ENCODE measurements around the gene PPM1J. TPM values are rescaled to one million over a fixed set of nuclear protein-coding genes. Genes with fewer than 3 reads are reported as not detected.
"Not testable (repeated sequence)": the region's sequence is repeated elsewhere in the genome, so short reads cannot be mapped to it uniquely, and the experiment has no call there.

Gene PPM1J
- polyA plus RNA-seq, 3 donors: 0.62 to 2.1 (median 0.67) TPM

- H3K27ac ChIP-seq (ENCODE audit: low read depth, low read length): no peak overlapping the region
- WGBS, 3 donors: 7 to 35% (median 11%) methylated on average over 33 to 35 of the region's 35 CpGs
These were observed 7.7 kb upstream of the PPM1J start for GRCh38 chr1:112722601-112723510.

DNA sequence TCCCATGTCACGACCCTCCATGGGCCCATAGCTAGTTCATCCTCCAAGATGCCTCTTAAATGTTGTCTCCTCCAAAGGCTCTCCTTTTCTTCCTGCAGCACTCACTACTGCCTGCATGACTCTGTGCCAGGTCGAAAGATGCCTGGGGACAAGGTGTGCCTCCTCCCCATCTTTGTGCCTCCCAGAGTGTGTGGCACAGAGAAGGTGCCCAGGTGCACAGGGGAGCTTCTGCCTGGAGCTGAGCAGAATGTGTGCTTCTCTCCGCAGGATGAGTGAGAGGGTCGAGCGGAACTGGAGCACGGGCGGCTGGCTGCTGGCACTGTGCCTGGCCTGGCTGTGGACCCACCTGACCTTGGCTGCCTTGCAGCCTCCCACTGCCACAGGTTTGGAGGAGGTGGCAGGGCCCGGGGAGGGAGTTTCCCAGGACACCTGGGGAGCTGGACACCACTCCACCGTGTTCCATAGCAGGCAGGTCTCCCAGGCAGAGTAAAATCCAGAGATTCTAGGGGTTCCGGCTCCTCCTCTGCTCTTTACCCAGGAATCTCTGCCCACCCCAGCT lies 6.9 kb upstream of the PPM1J start:
- WGBS, 3 donors: 42 to 67% (median 65%) methylated on average over 10 of the region's 10 CpGs
- H3K27ac ChIP-seq (ENCODE audit: low read depth, low read length): no peak overlapping the region

DNA sequence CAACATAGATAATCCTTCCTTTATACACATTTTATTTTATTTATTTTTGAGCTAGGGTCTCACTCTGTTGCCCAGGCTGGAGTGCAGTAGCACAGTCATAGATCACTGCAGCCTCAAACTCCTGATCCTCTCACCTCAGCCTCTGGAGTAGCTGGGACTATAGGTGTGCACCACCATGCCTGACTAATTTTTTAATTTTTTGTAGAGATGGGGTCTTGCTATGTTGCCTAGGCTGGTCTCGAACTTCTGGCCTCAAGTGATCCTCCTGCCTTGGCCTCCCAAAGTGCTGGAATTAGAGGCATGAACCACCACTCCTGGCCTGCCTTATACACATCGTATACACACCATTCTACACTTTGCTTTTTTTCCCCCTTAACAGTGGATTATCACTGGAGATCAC lies 6.2 kb upstream of the PPM1J start:
- 93 to 98% (median 98%) methylated on average over 2 of the region's 2 CpGs for WGBS, 3 donors
- not testable (repeated sequence) for H3K27ac ChIP-seq (ENCODE audit: low read depth, low read length)

- WGBS, 3 donors: 57 to 59% (median 57%) methylated on average over 3 of the region's 3 CpGs
- no peak overlapping the region for H3K27ac ChIP-seq (ENCODE audit: low read depth, low read length)
These were observed 5.7 kb upstream of the PPM1J start for GRCh38 chr1:112720800-112721199.

GRCh38 chr1:112719706-112720105 lies 4.6 kb upstream of the PPM1J start:
- 88 to 94% (median 92%) methylated on average over 2 of the region's 2 CpGs for WGBS, 3 donors
- H3K27ac ChIP-seq (ENCODE audit: low read depth, low read length): no peak overlapping the region

- 15 to 20% (median 16%) methylated on average over 44 of the region's 44 CpGs for WGBS, 3 donors
- no peak overlapping the region for H3K27ac ChIP-seq (ENCODE audit: low read depth, low read length)
These were observed 3.7 kb upstream of the PPM1J start for GRCh38 chr1:112718691-112719418.

- H3K27ac ChIP-seq (ENCODE audit: low read depth, low read length): no peak overlapping the region
These were observed 2.2 kb upstream of the PPM1J start for GRCh38 chr1:112717263-112717873.

DNA sequence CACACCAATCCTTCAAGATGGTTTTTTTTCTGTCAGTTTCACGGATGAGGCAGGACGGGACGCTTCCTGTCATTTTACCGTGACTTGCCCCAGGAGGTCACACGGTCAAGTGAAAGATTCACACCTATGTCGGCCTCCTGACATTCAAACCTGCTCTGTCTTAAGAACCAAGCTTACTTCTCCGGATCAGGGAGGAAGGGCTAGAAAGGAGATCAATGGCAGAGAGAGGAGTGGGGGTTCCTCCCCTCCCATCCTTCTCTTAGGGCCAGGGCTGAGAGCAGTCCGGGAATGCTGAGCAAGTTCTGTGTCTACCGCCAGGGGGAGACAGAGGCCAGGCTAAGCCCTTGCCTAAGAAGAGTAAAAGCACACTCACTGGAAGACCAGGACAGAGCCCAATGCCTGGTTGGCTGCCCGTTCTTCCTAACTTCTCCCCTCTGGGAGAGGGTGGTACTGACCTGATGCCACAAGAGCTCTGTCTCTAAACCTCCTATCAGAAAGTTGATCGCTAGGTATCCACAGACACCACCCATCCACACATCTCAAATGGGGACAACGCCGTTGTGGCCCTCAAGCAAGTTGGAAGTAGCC lies 1.1 kb upstream of the PPM1J start:
- 16 to 19% (median 18%) methylated on average over 13 of the region's 13 CpGs for WGBS, 3 donors
- H3K27ac ChIP-seq (ENCODE audit: low read depth, low read length): no peak overlapping the region

More at GRCh38 chr1:112717263-112717873, 2.2 kb upstream of the PPM1J start:
- WGBS, 3 donors: 75 to 85% (median 84%) methylated on average over 2 of the region's 2 CpGs

GRCh38 chr1:112714313-112715263 lies 544 bp downstream of the PPM1J start:
- no peak overlapping the region for H3K27ac ChIP-seq (ENCODE audit: low read depth, low read length)
- WGBS, 3 donors: 1 to 3% (median 1%) methylated on average over 55 to 86 of the region's 86 CpGs

GRCh38 chr1:112713466-112714312 lies 1.4 kb downstream of the PPM1J start:
- no peak overlapping the region for H3K27ac ChIP-seq (ENCODE audit: low read depth, low read length)
- WGBS, 3 donors: 36 to 56% (median 55%) methylated on average over 14 of the region's 14 CpGs

DNA sequence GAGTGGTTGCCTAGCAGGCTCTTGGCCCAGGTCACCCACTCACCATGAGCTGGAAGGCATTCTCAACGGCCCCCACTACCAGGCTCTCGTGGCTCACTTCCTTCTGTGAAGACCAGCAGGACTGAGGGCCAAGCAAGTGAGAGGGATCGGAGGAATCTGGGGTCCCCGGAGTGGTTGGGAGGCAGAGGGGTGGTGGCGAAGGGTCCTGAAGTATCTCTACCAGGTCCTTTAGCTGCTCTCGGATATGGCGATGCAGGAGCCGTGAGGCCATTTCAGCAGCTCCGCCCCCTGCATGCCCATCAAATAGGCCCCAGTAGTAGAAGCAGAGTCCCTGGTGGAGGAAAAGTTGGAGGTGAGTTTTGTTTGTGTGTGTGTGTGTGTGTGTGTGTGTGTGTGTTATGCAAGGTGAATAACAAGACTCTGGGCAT lies 2.4 kb downstream of the PPM1J start:
- H3K27ac ChIP-seq (ENCODE audit: low read depth, low read length): no peak overlapping the region

DNA sequence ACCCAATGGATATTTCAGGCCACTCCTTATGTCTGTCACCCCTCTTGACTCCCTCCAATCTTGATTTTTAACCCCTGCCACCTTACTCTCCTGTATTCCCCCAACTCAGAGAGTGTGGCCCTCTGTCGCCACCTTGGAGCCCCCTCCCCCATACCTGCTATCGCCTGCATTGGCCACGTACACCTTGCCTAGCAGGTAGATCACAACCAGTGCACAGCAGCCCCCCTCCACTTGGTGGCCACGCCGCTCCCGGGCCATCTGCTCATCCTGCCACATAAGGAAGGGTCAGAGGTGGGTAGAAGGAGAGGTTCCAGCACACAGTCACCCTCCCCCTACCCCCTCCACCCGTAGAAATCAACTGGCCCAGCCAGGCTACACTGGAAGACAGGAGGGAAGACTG lies 2.9 kb downstream of the PPM1J start:
- H3K27ac ChIP-seq (ENCODE audit: low read depth, low read length): no peak overlapping the region
- WGBS, 3 donors: 88 to 89% (median 88%) methylated on average over 7 of the region's 7 CpGs

More for the DNA sequence above, 2.4 kb downstream of the PPM1J start:
- WGBS, 3 donors: 80 to 86% (median 85%) methylated on average over 9 of the region's 9 CpGs

DNA sequence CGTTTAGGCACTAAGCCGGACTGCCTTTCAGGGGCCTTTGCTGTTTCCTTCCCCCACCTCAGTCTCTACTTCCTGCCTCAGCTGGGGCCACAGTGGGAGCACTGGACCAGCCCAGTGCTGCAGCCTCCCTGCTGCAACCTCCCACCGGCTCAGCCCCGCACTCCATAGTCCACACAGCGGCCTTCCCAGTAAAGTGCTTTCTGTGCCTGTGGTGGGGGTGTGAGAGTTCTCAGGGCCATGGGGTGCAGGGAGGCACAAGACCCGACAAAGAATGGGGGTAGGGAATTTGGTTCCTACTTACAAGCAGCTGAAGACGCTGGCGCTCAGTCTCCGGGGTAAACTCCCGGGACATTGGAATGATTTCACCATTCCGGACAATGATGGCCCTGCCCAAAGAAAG lies 3.5 kb downstream of the PPM1J start:
- no peak overlapping the region for H3K27ac ChIP-seq (ENCODE audit: low read depth, low read length)
- 68 to 85% (median 75%) methylated on average over 11 of the region's 11 CpGs for WGBS, 3 donors

GRCh38 chr1:112711041-112711440 lies 4.1 kb downstream of the PPM1J start:
- no peak overlapping the region for H3K27ac ChIP-seq (ENCODE audit: low read depth, low read length)
- 73 to 89% (median 76%) methylated on average over 7 of the region's 7 CpGs for WGBS, 3 donors

GRCh38 chr1:112710586-112710985 lies 4.5 kb downstream of the PPM1J start:
- H3K27ac ChIP-seq (ENCODE audit: low read depth, low read length): no peak overlapping the region
- WGBS, 3 donors: 83 to 91% (median 89%) methylated on average over 3 of the region's 3 CpGs

DNA sequence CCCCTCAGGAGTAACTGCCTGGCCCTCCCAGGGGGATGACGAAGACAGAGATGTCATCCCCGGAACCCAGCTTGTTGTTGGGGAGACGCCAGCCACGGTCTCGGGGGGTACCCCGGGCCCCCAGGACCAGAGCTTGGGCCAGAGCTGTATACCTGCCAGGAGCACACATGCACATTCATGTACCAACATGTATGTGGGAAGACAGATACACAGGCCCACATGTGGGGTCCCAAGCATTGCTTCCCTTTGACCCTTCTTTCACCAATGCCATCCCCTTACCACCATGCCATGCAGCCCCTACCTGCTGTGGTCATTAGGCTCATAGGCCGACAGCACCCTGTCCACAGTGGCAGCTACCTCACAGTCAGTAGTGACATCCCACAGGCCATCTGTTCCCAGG lies 5.0 kb downstream of the PPM1J start:
- H3K27ac ChIP-seq (ENCODE audit: low read depth, low read length): no peak overlapping the region
- 88 to 98% (median 90%) methylated on average over 6 to 7 of the region's 7 CpGs for WGBS, 3 donors
